ENCODE measurements around the gene LASP1NB.

Gene LASP1NB

DNA sequence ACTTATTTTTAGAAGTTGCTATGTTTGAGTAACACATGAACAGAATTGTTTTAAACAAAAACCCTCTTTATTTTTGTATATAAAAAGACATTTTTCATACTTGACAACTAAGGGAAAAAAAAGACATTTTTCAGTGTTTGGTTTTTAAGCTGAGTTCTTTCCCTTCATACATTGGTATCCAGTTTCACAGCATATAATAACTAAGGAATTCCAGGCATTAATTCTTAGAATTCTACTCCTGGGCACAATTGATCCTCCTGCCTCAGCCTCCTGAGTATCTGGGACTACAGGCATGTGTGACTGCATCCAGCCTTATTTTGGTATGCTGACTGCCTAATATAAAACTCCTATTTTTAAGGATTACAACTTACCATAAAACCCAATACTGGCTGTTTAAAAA, 33.3 kb downstream of the LASP1NB start:
- no TSS peak for BruUV-seq (replicated peaks)

DNA sequence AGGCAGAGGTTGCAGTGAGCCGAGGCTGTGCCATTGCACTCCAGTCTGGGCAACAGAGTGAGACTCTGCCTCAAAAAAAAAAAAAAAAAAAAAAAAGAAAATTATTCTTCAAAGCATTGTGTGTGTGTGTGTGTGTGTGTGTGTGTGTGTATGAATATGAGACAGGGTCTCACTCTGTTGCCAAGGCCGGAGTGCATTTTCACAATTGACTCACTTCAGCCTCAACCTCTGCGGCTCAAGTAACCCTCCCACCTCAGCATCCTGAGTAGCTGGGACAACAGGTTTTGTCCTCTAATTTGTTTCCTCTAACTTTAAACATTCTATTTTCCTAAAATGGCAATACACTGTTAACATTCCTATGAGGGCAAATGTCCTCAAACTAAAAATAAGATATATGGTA, 34.1 kb downstream of the LASP1NB start:
- no peak for TF ChIP-seq EZH2 (IDR thresholded peaks at IDR 0.05; ENCODE audit: low read depth)
- TF ChIP-seq, protein P1, sequence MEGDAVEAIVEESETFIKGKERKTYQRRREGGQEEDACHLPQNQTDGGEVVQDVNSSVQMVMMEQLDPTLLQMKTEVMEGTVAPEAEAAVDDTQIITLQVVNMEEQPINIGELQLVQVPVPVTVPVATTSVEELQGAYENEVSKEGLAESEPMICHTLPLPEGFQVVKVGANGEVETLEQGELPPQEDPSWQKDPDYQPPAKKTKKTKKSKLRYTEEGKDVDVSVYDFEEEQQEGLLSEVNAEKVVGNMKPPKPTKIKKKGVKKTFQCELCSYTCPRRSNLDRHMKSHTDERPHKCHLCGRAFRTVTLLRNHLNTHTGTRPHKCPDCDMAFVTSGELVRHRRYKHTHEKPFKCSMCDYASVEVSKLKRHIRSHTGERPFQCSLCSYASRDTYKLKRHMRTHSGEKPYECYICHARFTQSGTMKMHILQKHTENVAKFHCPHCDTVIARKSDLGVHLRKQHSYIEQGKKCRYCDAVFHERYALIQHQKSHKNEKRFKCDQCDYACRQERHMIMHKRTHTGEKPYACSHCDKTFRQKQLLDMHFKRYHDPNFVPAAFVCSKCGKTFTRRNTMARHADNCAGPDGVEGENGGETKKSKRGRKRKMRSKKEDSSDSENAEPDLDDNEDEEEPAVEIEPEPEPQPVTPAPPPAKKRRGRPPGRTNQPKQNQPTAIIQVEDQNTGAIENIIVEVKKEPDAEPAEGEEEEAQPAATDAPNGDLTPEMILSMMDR (conservative IDR thresholded peaks at IDR 0.05), result no peak
- 0 out of 2 replicates have a peak, but pooled peaks cover 5% of the 10 kb centered on the region for H3F3A ChIP-seq (ENCODE audit: insufficient read depth, low read depth)
- no peak overlapping the region for H2AFZ ChIP-seq
- H3K27me3 ChIP-seq (ENCODE audit: insufficient read depth, low read depth), result no peaks in the 10 kb centered on the region
- ChIA-PET CTCF (no interaction called here), POLR2A (ENCODE audit: unreplicated experiment) (no interaction called here)
- H3K36me3 ChIP-seq (ENCODE audit: low read depth), result no peaks in the 10 kb centered on the region
- H4K20me1 ChIP-seq (ENCODE audit: insufficient read depth), result no peaks in the 10 kb centered on the region
- no peaks in the 10 kb centered on the region for H3K9me3 ChIP-seq (ENCODE audit: insufficient read depth, low read depth)
- no peaks in the 10 kb centered on the region for H3K9me2 ChIP-seq (ENCODE audit: insufficient read depth)
- intact Hi-C loops (cut with micrococcal nuclease; ENCODE audit: unreplicated experiment), result loop anchor here (5.0 kb wide), 1 partner anchor 37 kb away; no protein-coding TSS in a partner anchor
- H3K27ac ChIP-seq, result no peak overlapping the region
- no peak overlapping the region for H3K4me3 ChIP-seq
- H3K79me2 ChIP-seq (ENCODE audit: low read depth), result no peaks in the 10 kb centered on the region
- BruUV-seq (replicated peaks), result no TSS peak
- no peak overlapping the region for H3K4me2 ChIP-seq
- no peak for DNase-seq
- peaks cover 13% of the 10 kb centered on the region for H3K4me1 ChIP-seq (replicated peaks; ENCODE audit: insufficient read depth)

More for the DNA sequence above, 33.3 kb downstream of the LASP1NB start:
- peak; percentile 15 to 38 for DNase-seq
- intact Hi-C loops (cut with micrococcal nuclease; ENCODE audit: unreplicated experiment), result loop anchor here (5.0 kb wide), 1 partner anchor 36 kb away; no protein-coding TSS in a partner anchor
- ChIA-PET POLR2A (ENCODE audit: unreplicated experiment) (interaction anchor here (0.6 to 0.9 kb wide), 3 partner anchors 58 to 619 kb away, joined by 3 to 8 read pairs (median 7); no protein-coding TSS in a partner anchor), CTCF (interaction anchor here (0.5 to 0.6 kb wide), 2 partner anchors 276 to 527 kb away, joined by 3 to 10 read pairs; no protein-coding TSS in a partner anchor)
- Histone ChIP-seq H3K4me3 (no peak overlapping the region), H3K4me2 (peak overlapping the region; percentile 6; the same call in 1 of the 2 replicates), H3F3A (ENCODE audit: insufficient read depth, low read depth) (0 out of 2 replicates have a peak, but pooled peaks cover 5% of the 10 kb centered on the region), H3K4me1 (replicated peaks; ENCODE audit: insufficient read depth) (peaks cover 13% of the 10 kb centered on the region), H3K36me3 (ENCODE audit: low read depth) (no peaks in the 10 kb centered on the region), H4K20me1 (ENCODE audit: insufficient read depth) (no peaks in the 10 kb centered on the region), H3K9me2 (ENCODE audit: insufficient read depth) (no peaks in the 10 kb centered on the region), H3K27me3 (ENCODE audit: insufficient read depth, low read depth) (no peaks in the 10 kb centered on the region), H3K79me2 (ENCODE audit: low read depth) (no peaks in the 10 kb centered on the region), H3K27ac (peak overlapping the region; percentile 28; the same call in 1 of the 2 replicates), H2AFZ (no peak overlapping the region), H3K9me3 (ENCODE audit: insufficient read depth, low read depth) (no peaks in the 10 kb centered on the region)
- TF ChIP-seq EZH2 (IDR thresholded peaks at IDR 0.05; ENCODE audit: low read depth), result no peak
- TF ChIP-seq, protein P1 (conservative IDR thresholded peaks at IDR 0.05), result no peak

DNA sequence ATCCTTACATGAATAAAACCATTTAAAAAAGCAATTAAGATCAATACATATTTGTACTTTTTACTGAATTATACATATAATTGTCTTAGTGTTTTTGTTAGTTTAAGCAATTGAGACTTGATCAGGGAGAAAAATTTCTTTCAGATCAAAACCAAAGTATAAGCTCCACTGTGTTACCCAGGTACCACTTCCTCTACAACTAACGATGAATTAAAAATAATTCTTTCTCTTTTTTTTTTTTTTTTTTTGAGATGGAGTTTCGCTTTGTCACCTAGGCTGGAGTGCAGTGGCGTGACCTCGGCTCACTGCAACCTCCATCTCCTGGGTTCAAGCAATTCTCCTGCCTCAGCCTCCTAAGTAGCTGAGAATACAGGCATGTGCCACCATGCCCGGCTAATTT, 35.0 kb downstream of the LASP1NB start:
- Histone ChIP-seq H3K27me3 (ENCODE audit: insufficient read depth, low read depth) (no peaks in the 10 kb centered on the region), H3F3A (ENCODE audit: insufficient read depth, low read depth) (0 out of 2 replicates have a peak, but pooled peaks cover 5% of the 10 kb centered on the region), H4K20me1 (ENCODE audit: insufficient read depth) (no peaks in the 10 kb centered on the region), H3K36me3 (ENCODE audit: low read depth) (no peaks in the 10 kb centered on the region), H3K9me2 (ENCODE audit: insufficient read depth) (no peaks in the 10 kb centered on the region), H2AFZ (no peak overlapping the region), H3K4me1 (replicated peaks; ENCODE audit: insufficient read depth) (peaks cover 13% of the 10 kb centered on the region), H3K4me3 (no peak overlapping the region), H3K4me2 (no peak overlapping the region), H3K9me3 (ENCODE audit: insufficient read depth, low read depth) (no peaks in the 10 kb centered on the region), H3K27ac (no peak overlapping the region), H3K79me2 (ENCODE audit: low read depth) (no peaks in the 10 kb centered on the region)
- no peak for DNase-seq
- POLR2A ChIA-PET (ENCODE audit: unreplicated experiment), result no interaction called here
- intact Hi-C loops (cut with micrococcal nuclease; ENCODE audit: unreplicated experiment), result no loop called here
- TF ChIP-seq EZH2 (IDR thresholded peaks at IDR 0.05; ENCODE audit: low read depth), result no peak
- TF ChIP-seq, protein P1 (conservative IDR thresholded peaks at IDR 0.05), result no peak
- no TSS peak for BruUV-seq (replicated peaks)
- CTCF ChIA-PET, result no interaction called here

All from PC-9 (cell line).